Activated T-helper 1 cell treated with anti-CD3 and anti-CD28 coated beads, Interleukin-12 subunit alpha, Interleukin-12 subunit beta, Interleukin-2, Interleukin-4 antibody, amounts not matched to agents 30 ng/mL and 10 ng/mL and 1 ng/mL, durations not matched to agents 14 hours and 24 hours and 36 hours (primary cell): ENCODE measurements around the gene CORO2A. TPM values are rescaled to one million over a fixed set of nuclear protein-coding genes. Genes with fewer than 3 reads are reported as not detected.

Experiments
- DNase-seq: peaks from one replicate; pipeline ENCODE4 v3.0.0; 2021; ENCODE audit warnings: low spot score
- H3K27ac Mint-ChIP-seq: one replicate; pipeline ENCODE4 v1.8.0; 2021; ENCODE audit warnings: mild to moderate bottlenecking, mixed read lengths
- H3K27me3 Mint-ChIP-seq: one replicate; pipeline ENCODE4 v1.8.0; 2022; ENCODE audit warnings: mild to moderate bottlenecking, moderate library complexity, mixed read lengths; ENCODE audit not compliant: insufficient read depth
- H3K36me3 Mint-ChIP-seq: one replicate; pipeline ENCODE4 v1.8.0; 2021; ENCODE audit warnings: low read depth, mixed read lengths
- H3K4me1 Mint-ChIP-seq: one replicate; pipeline ENCODE4 v1.8.0; 2021; ENCODE audit warnings: low read depth, mixed read lengths
- H3K4me3 Mint-ChIP-seq: one replicate; pipeline ENCODE4 v1.8.0; 2021; ENCODE audit warnings: mild to moderate bottlenecking, moderate library complexity, mixed read lengths
- H3K9me3 Mint-ChIP-seq: one replicate; pipeline ENCODE4 v1.8.0; 2021; ENCODE audit warnings: mixed read lengths
- intact Hi-C: fragments of 100-400 bp; cut with micrococcal nuclease; formaldehyde crosslinking; loops from one replicate; pipeline ENCODE4 v1.15.1; 2024
- total RNA-seq: library from RNA; stranded (reverse); gene quantifications from 2 replicates; pipeline ENCODE4 v1.2.3, GENCODE V29; 2022

CORO2A gene
- total RNA-seq, 1 donor from 2014 or later, result 1.3 TPM

- H3K9me3 Mint-ChIP-seq, result no peaks in the 10 kb centered on the region
These were observed 7.1 kb upstream of the CORO2A start for GRCh38 chr9:98199388-98200033.

GRCh38 chr9:98195671-98196070 lies 3.2 kb upstream of the CORO2A start:
- intact Hi-C loops, result no loop called here
- no peaks in the 10 kb centered on the region for H3K36me3 Mint-ChIP-seq
- no peak overlapping the region for H3K27ac Mint-ChIP-seq
- no peak overlapping the region for H3K4me3 Mint-ChIP-seq
- peaks cover 8% of the 10 kb centered on the region for H3K27me3 Mint-ChIP-seq
- no peak for DNase-seq
- peaks cover 7% of the 10 kb centered on the region for H3K4me1 Mint-ChIP-seq
- no peaks in the 10 kb centered on the region for H3K9me3 Mint-ChIP-seq

More at GRCh38 chr9:98199388-98200033, 7.1 kb upstream of the CORO2A start:
- Mint-ChIP-seq H3K4me1 (no peaks in the 10 kb centered on the region), H3K27ac (no peak overlapping the region), H3K27me3 (peaks cover 2% of the 10 kb centered on the region), H3K4me3 (no peak overlapping the region), H3K36me3 (no peaks in the 10 kb centered on the region)
- intact Hi-C loops, result no loop called here
- DNase-seq, result no peak

- no peaks in the 10 kb centered on the region for H3K36me3 Mint-ChIP-seq
These were observed 1.0 kb upstream of the CORO2A start for GRCh38 chr9:98193336-98193944.

GRCh38 chr9:98191671-98192502 lies 550 bp downstream of the CORO2A start:
- no peak overlapping the region for H3K27ac Mint-ChIP-seq
- intact Hi-C loops, result no loop called here

More at GRCh38 chr9:98193336-98193944, 1.0 kb upstream of the CORO2A start:
- Mint-ChIP-seq H3K9me3 (no peaks in the 10 kb centered on the region), H3K27ac (peak overlapping the region; percentile 6), H3K4me3 (peak overlapping the region; percentile 86), H3K4me1 (peaks cover 16% of the 10 kb centered on the region), H3K27me3 (peaks cover 14% of the 10 kb centered on the region)
- intact Hi-C loops, result loop anchor here (1.0 kb wide), 1 partner anchor 62 kb away; the partner anchor contains the start of gene TBC1D2
- DNase-seq, result no peak

GRCh38 chr9:98191181-98191608 lies 1.2 kb downstream of the CORO2A start:
- H3K36me3 Mint-ChIP-seq, result no peaks in the 10 kb centered on the region
- no peak overlapping the region for H3K27ac Mint-ChIP-seq
- intact Hi-C loops, result no loop called here
- no peak for DNase-seq
- peaks cover 14% of the 10 kb centered on the region for H3K27me3 Mint-ChIP-seq
- H3K4me1 Mint-ChIP-seq, result peaks cover 16% of the 10 kb centered on the region
- no peaks in the 10 kb centered on the region for H3K9me3 Mint-ChIP-seq
- H3K4me3 Mint-ChIP-seq, result peak overlapping the region; percentile 72

More at GRCh38 chr9:98191671-98192502, 550 bp downstream of the CORO2A start:
- DNase-seq, result peak; percentile 7
- peaks cover 14% of the 10 kb centered on the region for H3K27me3 Mint-ChIP-seq
- no peaks in the 10 kb centered on the region for H3K9me3 Mint-ChIP-seq
- no peaks in the 10 kb centered on the region for H3K36me3 Mint-ChIP-seq
- H3K4me3 Mint-ChIP-seq, result peak overlapping the region; percentile 72
- peaks cover 16% of the 10 kb centered on the region for H3K4me1 Mint-ChIP-seq

- no peak overlapping the region for H3K27ac Mint-ChIP-seq
- intact Hi-C loops, result no loop called here
- H3K9me3 Mint-ChIP-seq, result no peaks in the 10 kb centered on the region
These were observed 1.7 kb downstream of the CORO2A start for GRCh38 chr9:98190757-98191105.

GRCh38 chr9:98189412-98189811 lies 3.0 kb downstream of the CORO2A start:
- no peaks in the 10 kb centered on the region for H3K36me3 Mint-ChIP-seq
- H3K9me3 Mint-ChIP-seq, result no peaks in the 10 kb centered on the region
- H3K27ac Mint-ChIP-seq, result no peak overlapping the region
- peaks cover 16% of the 10 kb centered on the region for H3K4me1 Mint-ChIP-seq
- H3K27me3 Mint-ChIP-seq, result peaks cover 12% of the 10 kb centered on the region
- H3K4me3 Mint-ChIP-seq, result no peak overlapping the region
- intact Hi-C loops, result no loop called here
- DNase-seq, result no peak

More at GRCh38 chr9:98190757-98191105, 1.7 kb downstream of the CORO2A start:
- DNase-seq, result no peak
- H3K4me3 Mint-ChIP-seq, result peak overlapping the region; percentile 72
- H3K36me3 Mint-ChIP-seq, result no peaks in the 10 kb centered on the region
- peaks cover 16% of the 10 kb centered on the region for H3K4me1 Mint-ChIP-seq
- H3K27me3 Mint-ChIP-seq, result peaks cover 14% of the 10 kb centered on the region

- no peak for DNase-seq
- Mint-ChIP-seq H3K27ac (no peak overlapping the region), H3K4me3 (no peak overlapping the region), H3K9me3 (no peaks in the 10 kb centered on the region), H3K4me1 (peaks cover 9% of the 10 kb centered on the region), H3K27me3 (peaks cover 8% of the 10 kb centered on the region), H3K36me3 (no peaks in the 10 kb centered on the region)
- intact Hi-C loops, result no loop called here
These were observed 4.5 kb downstream of the CORO2A start for GRCh38 chr9:98187926-98188325.

GRCh38 chr9:98186236-98186635 lies 6.2 kb downstream of the CORO2A start:
- Mint-ChIP-seq H3K36me3 (peaks cover 2% of the 10 kb centered on the region), H3K27ac (no peak overlapping the region), H3K4me1 (peaks cover 9% of the 10 kb centered on the region), H3K4me3 (no peak overlapping the region), H3K9me3 (no peaks in the 10 kb centered on the region), H3K27me3 (peaks cover 7% of the 10 kb centered on the region)
- intact Hi-C loops, result no loop called here
- no peak for DNase-seq

GRCh38 chr9:98185611-98186171 lies 6.7 kb downstream of the CORO2A start:
- Mint-ChIP-seq H3K27me3 (peaks cover 6% of the 10 kb centered on the region), H3K4me1 (peaks cover 9% of the 10 kb centered on the region), H3K27ac (no peak overlapping the region), H3K36me3 (peaks cover 2% of the 10 kb centered on the region), H3K4me3 (no peak overlapping the region), H3K9me3 (no peaks in the 10 kb centered on the region)
- no peak for DNase-seq
- intact Hi-C loops, result no loop called here

GRCh38 chr9:98185021-98185567 lies 7.3 kb downstream of the CORO2A start:
- Mint-ChIP-seq H3K27me3 (peaks cover 6% of the 10 kb centered on the region), H3K9me3 (no peaks in the 10 kb centered on the region), H3K27ac (no peak overlapping the region), H3K36me3 (peaks cover 2% of the 10 kb centered on the region), H3K4me1 (peaks cover 11% of the 10 kb centered on the region), H3K4me3 (no peak overlapping the region)
- intact Hi-C loops, result no loop called here
- no peak for DNase-seq

GRCh38 chr9:98184326-98184725 lies 8.1 kb downstream of the CORO2A start:
- Mint-ChIP-seq H3K9me3 (no peaks in the 10 kb centered on the region), H3K4me1 (peaks cover 11% of the 10 kb centered on the region), H3K4me3 (no peak overlapping the region), H3K36me3 (peaks cover 2% of the 10 kb centered on the region), H3K27me3 (peaks cover 5% of the 10 kb centered on the region), H3K27ac (no peak overlapping the region)
- DNase-seq, result no peak
- intact Hi-C loops, result no loop called here
